Breast epithelium (tissue), 3 donors: ENCODE results near the gene ATL3.

Source experiments
- CTCF ChIP-seq, 3 donors: fragments of 450-650 bp; IDR thresholded peaks; one replicate each; pipeline ENCODE4 v1.5.1; 2016 to 2017; ENCODE audit warnings: antibody characterized with exemption in 3 of 3, mild to moderate bottlenecking in 3 of 3, moderate library complexity in 3 of 3
- POLR2AphosphoS5 ChIP-seq, 3 donors: sonication (generic); formaldehyde crosslinking; IDR thresholded peaks; one replicate each; pipeline ENCODE4 v1.6.1; 2017; ENCODE audit warnings: antibody characterized with exemption in 3 of 3

- TF ChIP-seq CTCF (IDR thresholded peaks at IDR 0.05) = no peak
- no peak for TF ChIP-seq POLR2AphosphoS5 (IDR thresholded peaks at IDR 0.05)
Measured at GRCh38 chr11:63716046-63716445, 44.9 kb upstream of the ATL3 start.
